ENCODE results near the gene SLC4A5.

Gene SLC4A5, protein sequence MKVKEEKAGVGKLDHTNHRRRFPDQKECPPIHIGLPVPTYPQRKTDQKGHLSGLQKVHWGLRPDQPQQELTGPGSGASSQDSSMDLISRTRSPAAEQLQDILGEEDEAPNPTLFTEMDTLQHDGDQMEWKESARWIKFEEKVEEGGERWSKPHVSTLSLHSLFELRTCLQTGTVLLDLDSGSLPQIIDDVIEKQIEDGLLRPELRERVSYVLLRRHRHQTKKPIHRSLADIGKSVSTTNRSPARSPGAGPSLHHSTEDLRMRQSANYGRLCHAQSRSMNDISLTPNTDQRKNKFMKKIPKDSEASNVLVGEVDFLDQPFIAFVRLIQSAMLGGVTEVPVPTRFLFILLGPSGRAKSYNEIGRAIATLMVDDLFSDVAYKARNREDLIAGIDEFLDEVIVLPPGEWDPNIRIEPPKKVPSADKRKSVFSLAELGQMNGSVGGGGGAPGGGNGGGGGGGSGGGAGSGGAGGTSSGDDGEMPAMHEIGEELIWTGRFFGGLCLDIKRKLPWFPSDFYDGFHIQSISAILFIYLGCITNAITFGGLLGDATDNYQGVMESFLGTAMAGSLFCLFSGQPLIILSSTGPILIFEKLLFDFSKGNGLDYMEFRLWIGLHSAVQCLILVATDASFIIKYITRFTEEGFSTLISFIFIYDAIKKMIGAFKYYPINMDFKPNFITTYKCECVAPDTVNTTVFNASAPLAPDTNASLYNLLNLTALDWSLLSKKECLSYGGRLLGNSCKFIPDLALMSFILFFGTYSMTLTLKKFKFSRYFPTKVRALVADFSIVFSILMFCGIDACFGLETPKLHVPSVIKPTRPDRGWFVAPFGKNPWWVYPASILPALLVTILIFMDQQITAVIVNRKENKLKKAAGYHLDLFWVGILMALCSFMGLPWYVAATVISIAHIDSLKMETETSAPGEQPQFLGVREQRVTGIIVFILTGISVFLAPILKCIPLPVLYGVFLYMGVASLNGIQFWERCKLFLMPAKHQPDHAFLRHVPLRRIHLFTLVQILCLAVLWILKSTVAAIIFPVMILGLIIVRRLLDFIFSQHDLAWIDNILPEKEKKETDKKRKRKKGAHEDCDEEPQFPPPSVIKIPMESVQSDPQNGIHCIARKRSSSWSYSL

GRCh38 chr2:74343316-74343715 lies at the start of gene SLC4A5:
Gene SLC4A5 (minus strand): TSS chr2:74343416. CDS start chr2:74315023, 28,393 bp downstream.
- no peak for DNase-seq

- no peak for DNase-seq
Observed at GRCh38 chr2:74392449-74392743, 49.2 kb upstream of the SLC4A5 start.

- peak; percentile 93 for DNase-seq
Observed at GRCh38 chr2:74391580-74392448, 48.6 kb upstream of the SLC4A5 start.

- no peak for DNase-seq
Observed at GRCh38 chr2:74391209-74391579, 48.0 kb upstream of the SLC4A5 start.

DNA sequence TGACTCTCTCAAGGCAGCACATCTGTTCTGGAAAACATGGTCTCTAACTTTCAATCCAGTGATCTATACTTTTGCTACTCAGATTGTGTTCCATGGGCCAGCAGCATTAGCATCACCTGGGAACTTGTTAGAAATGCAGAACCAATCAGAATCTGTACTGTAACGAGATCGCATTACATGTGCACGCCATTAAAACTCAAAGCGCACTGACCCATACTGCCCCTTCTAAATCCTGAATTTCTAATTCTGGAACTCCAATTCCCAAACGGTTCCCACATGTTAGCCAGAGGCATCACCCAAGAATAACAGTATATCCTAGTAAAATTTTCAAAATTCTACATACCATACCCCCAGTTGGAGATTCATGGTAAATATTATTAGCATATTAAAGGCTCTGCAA lies 47.4 kb upstream of the SLC4A5 start:
- DNase-seq: no peak

GRCh38 chr2:74387346-74387745 lies 44.1 kb upstream of the SLC4A5 start:
- DNase-seq: no peak

DNA sequence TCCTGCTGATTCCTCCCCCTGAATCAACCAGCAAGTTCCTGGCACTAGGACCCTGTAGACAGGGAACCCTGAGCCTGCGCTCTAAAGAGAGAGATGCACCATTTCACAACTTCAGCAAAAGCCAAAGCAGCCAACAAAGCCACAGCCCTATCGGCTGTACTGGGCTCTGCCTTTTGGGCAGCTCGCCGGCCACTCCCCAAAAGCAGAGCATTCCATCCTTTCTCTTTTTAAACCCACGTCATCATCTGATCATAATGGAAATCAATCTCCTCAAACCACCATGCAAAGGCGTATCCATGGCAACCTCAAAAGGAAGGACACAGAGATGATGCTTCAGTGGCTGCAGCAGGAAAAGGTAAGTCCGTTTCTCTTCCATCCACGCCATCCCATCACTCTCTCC lies 42.2 kb upstream of the SLC4A5 start:
- DNase-seq: no peak

GRCh38 chr2:74384051-74384450 lies 40.8 kb upstream of the SLC4A5 start:
- DNase-seq: no peak

DNA sequence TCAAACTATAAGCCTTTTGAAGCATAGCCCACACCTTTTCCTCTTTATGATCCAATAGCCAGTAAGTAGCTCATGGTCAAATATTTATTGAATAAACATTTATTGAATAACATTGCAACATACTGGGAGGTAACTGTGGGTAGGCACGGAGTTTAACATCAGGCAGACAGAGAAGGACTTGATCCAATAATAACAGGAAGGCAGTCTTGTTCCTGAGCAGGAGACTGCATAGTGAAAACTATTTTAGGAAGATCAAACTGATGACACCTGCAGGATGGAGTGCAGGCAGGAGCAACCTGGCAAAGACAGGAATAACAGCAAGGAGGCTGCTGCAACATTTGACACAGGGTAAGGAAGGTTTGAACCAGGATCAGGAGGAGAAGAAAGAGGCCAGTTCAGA lies 40.0 kb upstream of the SLC4A5 start:
- no peak for DNase-seq

GRCh38 chr2:74381751-74382150 lies 38.5 kb upstream of the SLC4A5 start:
- no peak for DNase-seq

- peak; percentile 4 for DNase-seq
Observed at GRCh38 chr2:74379851-74380789, 36.9 kb upstream of the SLC4A5 start, which contains the start of gene DCTN1. Gene DCTN1 (minus strand): TSS chr2:74380311. CDS start chr2:74380037, 274 bp downstream.

DNA sequence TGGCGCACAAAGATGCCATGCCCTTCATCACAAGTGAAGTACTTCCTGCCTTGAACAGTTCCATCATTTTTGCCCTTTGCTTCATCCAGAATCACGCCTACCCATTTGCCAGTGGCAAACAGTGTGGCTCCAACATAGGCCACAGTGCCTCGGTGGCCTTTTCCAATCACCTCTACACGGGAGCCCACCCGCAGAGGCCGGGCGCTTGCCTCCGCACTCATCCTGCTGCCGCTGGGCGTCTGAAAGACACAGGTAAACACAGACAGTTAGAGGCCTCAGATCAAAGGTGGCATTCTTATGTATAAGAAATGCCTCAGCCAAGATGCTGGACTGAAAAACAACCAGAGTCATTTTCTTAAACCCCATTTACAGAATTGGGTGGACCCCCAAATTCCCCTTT lies 34.8 kb upstream of the SLC4A5 start:
- DNase-seq: no peak

- DNase-seq: no peak
Observed at GRCh38 chr2:74375838-74376237, 32.6 kb upstream of the SLC4A5 start.

GRCh38 chr2:74374509-74375205 lies 31.4 kb upstream of the SLC4A5 start:
- DNase-seq: peak; percentile 73

DNA sequence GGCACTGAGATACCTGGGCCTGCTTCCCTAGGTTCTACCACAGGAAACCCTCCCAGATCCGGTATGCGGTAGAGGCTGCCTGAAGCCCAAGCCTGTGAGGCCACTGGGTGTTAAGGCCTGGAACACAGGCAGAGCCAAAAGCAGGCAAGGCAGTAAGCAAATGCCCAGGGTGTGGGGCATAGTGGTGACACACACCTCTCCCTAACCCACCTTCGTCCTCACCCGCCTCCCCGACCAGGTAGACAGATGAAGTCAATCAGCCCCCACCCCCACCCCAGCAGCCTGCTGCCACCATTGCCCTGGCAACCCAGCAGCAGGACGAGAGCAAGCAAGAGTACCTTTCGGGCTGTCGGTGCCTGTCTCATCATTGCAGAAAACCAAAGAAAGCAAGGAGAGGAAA lies 30.8 kb upstream of the SLC4A5 start:
- DNase-seq: no peak

GRCh38 chr2:74373221-74373676 lies 30.0 kb upstream of the SLC4A5 start:
- no peak for DNase-seq

- DNase-seq: no peak
Observed at GRCh38 chr2:74372674-74373073, 29.5 kb upstream of the SLC4A5 start.

DNA sequence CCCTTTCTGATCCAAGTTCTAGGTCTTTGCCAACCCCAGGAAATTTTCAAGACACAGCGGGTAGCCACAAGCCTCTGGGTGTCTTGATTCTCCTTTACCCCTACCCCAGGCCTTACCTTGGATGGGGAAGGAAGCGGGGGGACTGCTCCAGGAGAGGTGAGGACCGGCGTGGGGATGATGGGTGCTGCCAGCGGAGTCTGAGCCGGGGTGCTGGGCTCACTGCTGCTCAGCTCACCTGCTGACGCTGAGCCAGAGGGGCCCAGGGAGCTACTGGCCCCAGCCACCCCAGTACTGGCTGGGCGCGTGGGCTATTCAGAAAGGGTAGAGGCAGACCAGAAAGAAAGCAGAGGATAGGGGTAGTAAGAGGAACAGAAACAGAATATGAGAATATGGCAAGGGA lies 28.2 kb upstream of the SLC4A5 start:
- no peak for DNase-seq

- no peak for DNase-seq
Observed at GRCh38 chr2:74369976-74370375, 26.8 kb upstream of the SLC4A5 start.

GRCh38 chr2:74368499-74368898 lies 25.3 kb upstream of the SLC4A5 start:
- DNase-seq: no peak

DNA sequence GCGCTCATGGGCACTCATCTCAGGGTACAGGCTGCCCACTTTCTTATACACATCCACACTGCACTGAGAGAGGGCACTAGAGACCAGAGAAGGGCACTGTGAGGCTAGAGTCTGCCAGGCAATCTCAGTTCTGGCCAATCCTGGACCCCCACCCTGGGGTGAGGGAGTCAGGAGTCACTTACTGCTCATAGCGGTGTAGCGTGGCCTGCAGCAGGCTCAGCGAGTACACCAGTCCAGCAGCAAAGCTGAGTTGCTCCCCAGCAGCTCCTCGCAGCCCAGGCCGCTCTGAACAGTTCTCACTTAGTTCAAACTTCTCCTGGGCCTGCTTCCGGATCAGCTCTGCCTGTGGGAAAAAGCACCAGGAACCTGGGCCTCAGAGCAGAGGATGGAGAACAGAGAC lies 24.6 kb upstream of the SLC4A5 start:
- DNase-seq: no peak
